ELF-1 (cell line): ENCODE measurements around the gene DUOXA1.

Source experiments
- DNase-seq: peaks from one replicate; pipeline ENCODE4 v3.0.0-alpha.2; 2016; ENCODE audit warnings: low read depth, low spot score

DUOXA1 gene

DNA sequence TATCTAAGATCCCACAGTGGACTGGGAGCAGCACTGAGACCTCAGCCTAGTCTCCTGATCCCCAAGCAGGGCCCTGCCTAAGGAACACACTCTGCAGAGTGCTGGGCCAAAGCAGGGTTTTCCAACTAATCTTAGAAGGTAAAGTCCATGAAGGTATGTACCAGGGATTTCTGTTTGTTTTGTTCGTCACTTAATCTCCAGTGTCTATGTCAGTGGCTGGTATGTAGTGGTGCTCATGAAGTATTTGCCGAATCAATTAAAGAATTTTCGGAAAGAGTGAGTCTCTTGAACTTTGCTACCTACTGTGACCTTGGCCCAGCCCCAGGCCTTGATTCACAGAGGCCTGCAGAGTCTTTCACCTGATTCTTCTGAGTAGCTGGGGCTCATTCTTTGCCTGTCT is 1.8 kb upstream of the DUOXA1 start:
- DNase-seq: no peak

DNA sequence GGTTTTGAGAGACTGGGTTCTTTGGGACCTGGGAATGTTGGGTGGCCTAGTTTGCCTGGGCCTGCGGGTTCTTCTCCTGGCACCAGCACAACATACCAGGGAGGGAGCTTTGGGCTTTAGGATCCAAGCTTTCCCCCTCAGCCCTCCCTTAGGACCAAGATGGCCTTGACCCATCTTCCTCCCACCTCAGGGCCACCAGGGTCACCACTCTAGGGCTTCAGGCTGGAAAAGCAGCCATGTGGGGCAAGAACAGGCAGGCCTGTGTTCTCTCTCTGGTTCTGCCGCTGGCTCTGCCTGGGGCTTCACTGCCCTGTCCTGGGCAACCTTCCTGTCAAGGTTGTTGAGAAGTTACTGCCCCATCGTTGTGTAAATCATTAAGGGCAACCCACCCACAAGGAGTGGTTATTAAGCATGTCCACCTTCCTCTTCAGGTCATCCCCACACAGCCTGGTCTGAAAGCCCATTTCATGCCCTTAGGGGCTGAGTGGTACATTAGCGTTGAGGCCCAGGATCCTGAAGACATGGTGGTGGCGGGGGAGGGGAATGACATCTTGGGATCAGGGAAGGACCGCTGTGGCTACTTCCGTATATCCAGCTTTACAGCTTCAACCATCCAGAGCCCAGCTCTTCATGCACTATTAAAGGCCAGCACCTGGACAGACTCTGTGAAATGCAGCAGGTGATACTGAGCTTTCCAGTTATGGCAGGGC is 767 bp upstream of the DUOXA1 start:
- no peak for DNase-seq

DNA sequence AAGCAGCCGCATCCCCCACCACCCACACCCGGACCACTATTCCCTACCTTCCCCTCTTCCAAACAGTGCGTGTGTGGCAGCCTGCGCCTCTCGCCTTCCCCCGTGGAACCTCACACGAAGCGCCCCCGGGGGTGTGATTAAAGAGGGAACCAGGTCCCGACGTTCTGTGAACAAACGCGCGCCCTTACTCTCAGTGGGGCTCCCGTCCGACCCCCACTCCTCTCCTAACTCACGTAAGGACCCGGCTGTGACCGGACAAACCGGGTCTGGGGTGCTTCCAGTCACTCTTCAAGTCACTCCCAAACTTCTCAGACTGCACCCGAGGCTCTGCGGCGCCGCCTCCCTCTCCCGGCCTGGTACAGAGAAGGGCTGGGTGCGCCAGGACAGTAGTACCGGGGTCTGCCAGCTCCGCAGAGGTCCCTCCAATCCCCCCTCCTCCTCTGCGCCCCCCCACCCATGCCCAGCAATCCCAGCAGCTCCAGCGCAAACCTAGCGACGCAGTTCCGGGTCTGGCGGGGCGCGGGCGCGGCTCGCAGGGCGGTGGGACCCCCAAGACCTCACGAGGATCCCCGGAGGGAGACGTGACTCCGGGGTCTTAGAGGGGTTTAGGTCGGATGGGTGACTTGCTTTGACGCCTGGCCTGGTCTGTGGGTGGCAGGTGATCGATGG is 574 bp downstream of the DUOXA1 start:
- DNase-seq: no peak

DNA sequence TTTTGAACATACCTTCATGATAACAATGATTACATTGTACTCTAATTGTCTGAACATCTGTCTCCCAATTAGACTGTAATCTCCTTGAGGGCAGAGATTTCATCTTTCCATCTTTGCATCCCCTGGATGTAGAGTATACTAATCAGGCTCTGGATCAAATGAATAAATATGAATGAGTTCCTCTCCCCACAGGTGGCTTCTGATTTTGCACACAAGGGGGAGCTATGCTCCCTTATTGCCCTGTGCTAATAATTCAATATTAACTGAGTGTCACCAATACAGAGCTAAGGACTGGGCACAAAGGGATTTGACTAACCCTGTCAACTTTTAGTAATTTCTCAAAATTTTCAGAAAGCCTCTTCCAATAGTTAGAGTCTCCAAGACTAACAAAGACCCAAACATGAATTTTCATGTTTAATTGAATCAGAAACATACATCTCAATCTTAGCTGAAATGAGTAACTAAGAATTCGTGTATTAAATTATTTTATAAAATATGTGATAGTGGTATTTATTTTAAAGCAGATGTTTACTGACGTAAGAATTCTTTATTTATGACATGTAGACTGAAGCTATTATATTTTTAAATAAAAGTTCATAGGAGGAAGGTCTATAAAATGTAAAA is 3.0 kb downstream of the DUOXA1 start:
- no peak for DNase-seq

DNA sequence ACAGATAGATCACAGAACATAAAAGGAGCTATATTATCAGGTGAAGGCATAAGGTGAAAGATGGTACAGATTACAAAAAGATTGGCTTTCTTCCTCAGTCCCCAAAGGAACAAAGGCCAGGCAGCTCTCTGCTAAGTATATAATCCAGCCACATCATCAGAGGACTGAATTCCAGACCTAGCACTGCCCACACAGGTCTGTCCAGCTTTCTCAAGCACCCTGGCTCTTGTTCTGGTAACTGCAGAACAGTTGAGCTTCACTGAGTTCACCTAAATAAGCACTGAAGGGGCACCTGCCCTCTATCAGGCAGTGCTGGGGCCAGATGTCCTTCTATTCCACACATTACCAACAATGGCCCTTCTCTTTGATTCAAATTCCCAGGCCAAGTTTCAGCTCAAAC is 6.3 kb downstream of the DUOXA1 start:
- no peak for DNase-seq

DNA sequence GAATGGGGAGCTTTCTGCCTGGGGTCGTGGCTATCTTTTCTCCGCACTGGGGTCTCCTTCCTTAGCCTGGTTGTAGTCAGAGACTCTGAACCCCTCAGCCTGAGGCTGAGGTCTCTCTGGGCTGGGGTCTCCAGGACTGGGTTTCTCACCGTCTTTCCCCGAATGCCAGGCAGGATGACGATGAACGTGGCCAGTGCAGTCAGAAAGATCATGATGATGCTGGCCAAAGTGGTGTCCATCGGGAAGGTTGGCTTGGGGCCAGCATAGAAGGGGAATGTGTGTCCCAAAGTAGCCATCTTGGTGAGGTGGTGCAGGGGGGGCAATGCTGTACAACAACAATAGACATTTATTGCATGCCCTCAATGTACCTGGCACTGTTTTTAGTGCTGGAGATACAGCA is 7.0 kb downstream of the DUOXA1 start:
- DNase-seq: no peak

DNA sequence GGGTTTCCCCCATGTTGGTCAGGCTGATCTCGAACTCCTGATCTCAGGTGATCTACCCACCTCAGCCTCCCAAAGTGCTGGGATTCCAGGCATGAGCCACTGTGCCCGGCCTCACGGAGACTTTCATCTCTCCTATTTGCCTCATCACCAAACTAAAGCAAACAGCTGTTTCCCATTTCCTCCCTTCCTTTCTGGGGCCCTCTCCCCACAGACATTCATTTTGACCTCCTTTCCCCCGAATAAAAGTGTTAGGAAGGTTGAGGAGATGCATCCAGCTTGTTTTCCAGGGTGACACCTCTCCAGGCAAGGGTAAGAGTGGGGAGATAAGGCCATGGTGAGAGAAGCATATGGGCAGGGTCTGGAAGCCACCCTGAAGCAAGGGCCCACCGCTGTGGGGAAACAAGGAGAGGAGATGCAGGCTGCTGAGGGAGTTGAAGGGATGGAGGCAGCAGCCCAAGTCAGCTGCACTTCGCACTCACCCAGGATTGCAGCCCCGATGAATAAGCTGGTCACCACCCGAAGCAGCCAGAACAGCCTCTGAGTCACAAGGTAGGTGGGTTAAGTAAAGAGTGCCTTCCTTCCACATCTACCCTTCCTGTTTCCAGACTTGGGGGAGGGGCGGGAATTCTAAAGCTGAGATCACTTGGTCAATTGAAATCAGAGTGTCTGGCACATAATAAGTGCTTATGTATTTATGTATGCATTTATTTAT is 7.8 kb downstream of the DUOXA1 start:
- DNase-seq: peak; percentile 11

DNA sequence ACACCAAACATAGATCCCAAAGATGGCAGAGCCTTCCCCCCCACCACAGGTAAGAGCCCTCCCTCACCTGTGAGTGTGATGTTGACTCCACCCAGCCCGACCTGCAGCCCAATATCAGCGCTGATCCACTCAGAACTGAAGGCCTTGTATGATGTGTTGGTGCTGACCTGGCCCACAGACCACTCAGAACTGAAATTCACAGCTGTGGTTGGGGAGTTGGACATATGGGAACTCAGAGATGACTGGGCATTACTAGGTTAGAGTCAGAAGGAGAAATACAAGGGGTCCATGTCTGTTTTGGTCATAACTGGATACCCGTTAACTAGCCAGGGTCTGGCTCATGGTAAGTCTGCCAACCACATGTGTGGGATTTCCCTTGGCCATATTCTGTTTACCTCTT is 8.7 kb downstream of the DUOXA1 start:
- no peak for DNase-seq

DNA sequence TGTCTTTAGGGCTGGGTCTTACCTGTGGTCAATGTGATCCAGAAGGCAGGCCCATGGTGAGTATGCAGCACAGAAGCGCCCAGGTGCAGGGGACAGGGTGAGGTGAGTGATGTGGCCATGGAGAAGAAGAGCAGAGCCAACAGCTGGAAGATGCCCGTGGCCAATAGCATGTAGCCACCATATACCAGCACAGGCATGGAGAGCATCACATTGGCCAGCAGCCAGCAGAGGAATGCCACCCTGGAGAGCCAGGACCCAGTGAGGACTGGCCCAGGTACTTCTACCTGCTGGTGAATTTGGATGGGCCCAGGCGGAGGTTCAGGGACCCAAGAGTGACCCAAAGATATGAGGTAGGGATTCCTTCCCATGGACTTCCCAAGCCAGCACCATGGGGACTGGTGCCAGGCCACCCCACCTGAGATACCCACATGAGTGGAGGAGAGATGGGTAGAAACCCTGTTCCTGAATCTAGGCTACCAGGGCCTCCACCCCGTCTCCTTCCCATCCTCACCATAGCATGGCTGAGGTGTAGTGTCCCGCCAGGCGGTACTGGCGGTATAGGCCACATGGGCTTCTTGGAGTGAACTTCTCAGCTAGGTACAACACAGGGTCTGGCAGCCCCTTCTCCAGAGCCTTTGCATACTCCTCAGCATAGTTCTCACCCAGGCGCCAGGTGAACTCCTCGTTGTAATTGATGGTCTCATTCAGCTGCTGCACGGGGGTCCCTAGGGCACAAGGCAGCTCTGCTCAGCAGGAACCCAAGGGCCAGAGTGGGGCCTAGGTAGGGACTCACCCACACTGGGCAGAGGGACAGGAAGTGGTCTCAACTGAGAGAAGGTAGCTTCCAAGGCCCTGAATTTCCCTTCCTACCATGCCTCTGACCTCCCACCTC is 9.4 kb downstream of the DUOXA1 start:
- DNase-seq: no peak

DNA sequence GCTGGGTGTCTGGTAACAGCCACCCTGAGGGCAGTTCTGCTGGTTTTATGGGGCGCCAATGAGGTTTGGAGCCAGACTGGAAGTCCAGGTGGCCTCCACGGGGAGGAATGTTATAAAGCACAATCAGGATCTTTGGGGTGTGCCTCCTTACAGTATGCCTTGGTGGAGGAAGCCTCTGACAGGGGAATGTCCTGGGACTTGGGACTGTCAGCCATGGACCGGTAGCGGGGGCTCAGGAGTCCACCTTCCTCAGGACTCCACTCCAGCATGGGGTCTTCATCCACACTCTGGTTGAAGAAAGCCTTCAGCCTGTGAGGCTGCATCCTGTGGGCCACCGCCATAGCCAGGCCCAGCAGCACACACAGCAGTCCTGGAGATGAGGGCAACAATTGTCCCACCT is 10.7 kb downstream of the DUOXA1 start:
- no peak for DNase-seq

DNA sequence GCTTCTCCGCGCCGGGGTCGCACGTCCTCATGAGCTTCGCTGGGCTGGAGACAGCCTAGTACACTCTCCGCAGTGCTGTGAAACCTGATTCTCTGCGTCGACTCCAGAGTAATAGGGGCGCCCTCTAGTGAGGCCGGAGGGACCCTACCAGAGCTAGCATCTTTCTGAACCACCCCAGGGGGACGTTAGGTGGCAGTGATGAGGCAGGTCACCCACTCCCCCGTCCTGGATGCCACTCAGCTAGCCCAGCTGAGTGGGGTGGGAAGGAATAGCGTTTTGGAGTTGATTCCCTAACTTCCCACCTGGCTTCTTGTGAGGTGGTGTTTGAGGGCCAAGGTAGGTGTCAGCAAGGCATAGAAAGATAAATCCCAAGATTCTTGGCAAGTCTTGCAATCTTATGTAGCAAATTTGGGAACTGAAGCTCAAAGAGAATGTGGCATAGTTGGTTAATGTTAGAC is 11.5 kb downstream of the DUOXA1 start:
- DNase-seq: peak; percentile 96

DNA sequence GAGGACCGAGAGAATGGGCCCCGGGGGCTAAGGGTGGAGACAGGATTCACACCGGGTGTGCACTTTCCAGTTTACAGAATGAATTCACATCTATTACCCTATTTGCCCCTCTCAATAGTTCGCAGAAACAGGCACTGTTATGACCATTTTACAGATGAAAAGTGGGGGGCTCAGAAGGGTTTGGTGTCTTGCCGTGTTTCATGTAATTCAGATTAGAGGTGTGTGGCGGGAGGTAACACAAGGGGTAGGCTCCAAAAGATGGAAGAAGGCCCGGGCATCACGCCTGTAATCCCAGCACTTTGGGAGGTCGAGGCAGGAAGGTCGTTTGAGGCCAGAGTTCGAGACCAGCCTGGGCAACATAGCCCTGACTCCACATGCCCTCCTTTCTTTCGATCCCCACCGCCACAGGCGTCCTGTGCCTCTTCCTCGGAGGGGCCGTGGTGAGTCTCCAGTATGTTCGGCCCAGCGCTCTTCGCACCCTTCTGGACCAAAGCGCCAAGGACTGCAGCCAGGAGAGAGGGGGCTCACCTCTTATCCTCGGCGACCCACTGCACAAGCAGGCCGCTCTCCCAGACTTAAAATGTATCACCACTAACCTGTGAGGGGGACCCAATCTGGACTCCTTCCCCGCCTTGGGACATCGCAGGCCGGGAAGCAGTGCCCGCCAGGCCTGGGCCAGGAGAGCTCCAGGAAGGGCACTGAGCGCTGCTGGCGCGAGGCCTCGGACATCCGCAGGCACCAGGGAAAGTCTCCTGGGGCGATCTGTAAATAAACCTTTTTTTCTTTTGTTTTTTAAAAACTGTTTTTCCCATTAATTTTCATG is 12.2 kb downstream of the DUOXA1 start:
- DNase-seq: no peak

DNA sequence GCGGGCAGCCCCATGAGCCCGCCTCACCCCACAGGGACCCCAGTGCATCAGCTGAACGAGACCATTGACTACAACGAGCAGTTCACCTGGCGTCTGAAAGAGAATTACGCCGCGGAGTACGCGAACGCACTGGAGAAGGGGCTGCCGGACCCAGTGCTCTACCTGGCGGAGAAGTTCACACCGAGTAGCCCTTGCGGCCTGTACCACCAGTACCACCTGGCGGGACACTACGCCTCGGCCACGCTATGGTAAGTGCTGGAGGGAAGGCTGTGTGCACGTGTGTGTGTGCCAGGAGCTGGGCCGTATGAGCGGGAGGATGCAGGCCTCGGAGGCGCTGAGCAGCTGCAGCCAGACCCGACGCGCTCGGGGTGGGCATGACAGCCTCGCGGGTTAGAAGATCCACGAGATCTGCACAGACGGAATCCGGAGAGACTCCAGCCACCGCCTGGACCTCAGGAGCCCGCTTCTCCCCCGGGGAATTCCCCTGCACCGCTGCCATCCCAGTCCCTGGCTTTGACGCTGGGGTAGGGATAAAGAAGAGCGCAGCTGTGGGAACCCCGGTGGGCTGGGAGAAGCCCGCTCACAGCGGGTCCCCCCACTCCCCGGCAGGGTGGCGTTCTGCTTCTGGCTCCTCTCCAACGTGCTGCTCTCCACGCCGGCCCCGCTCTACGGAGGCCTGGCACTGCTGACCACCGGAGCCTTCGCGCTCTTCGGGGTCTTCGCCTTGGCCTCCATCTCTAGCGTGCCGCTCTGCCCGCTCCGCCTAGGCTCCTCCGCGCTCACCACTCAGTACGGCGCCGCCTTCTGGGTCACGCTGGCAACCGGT is 13.0 kb downstream of the DUOXA1 start:
- no peak for DNase-seq

DNA sequence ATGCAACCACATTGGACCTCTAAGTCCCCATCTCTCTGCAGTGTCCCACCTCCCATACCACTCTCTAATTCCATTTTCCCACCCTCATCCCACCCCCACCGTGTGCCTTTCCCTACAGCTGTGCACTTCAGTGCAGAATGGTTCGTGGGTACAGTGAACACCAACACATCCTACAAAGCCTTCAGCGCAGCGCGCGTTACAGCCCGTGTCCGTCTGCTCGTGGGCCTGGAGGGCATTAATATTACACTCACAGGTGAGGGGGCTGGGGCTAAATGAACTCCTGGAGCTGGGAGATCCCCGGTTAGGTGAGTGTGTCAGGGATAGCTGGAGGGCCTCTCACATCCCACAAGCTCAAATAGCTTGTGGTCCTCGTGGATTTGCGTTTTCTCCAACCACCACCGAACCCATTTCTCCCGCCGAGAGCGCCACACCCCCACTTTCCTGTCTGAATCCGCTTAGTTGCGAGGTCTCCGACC is 13.6 kb downstream of the DUOXA1 start:
- no peak for DNase-seq

DNA sequence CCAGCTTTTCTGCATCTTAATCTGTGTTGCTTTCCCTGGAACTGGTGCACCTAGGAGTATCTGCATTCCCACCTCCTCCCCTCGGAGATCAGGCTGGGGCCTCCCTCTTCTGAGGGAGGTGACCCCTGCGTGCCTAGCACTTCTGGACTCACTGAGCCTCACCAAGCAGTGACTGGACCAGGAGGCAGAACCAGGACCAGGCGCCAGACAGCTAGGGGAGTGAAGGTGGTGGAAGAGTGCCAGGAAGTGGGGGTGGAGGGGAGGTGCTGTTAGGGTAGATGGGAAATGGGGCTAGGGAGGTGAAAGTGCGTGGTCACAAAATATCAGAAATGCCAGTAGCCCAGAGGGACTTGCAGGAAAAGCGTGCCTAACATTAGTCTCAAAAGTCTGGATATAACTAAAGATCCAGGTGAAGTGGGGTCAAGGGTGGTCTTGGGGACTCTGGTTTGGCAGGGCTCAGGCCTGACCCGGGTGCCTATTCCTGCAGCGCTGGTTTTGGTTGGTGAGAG is 14.3 kb downstream of the DUOXA1 start:
- DNase-seq: no peak

DNA sequence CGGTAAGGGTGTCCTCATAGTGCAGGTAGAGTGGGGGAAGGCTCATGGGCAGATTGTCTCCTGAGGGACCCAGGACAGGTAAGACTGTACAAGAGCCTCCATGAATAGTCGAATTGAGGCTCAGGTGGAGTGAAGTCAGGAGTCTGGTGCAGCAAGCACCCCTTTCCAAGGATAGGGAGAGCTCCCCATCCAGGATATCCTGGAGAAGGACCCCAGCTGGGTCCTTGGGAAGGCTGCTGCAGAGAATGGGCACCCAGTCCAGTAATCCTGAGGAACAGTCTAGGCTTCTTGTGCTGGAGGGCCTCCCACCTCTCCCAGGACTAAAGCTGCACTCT is 15.0 kb downstream of the DUOXA1 start:
- no peak for DNase-seq

DNA sequence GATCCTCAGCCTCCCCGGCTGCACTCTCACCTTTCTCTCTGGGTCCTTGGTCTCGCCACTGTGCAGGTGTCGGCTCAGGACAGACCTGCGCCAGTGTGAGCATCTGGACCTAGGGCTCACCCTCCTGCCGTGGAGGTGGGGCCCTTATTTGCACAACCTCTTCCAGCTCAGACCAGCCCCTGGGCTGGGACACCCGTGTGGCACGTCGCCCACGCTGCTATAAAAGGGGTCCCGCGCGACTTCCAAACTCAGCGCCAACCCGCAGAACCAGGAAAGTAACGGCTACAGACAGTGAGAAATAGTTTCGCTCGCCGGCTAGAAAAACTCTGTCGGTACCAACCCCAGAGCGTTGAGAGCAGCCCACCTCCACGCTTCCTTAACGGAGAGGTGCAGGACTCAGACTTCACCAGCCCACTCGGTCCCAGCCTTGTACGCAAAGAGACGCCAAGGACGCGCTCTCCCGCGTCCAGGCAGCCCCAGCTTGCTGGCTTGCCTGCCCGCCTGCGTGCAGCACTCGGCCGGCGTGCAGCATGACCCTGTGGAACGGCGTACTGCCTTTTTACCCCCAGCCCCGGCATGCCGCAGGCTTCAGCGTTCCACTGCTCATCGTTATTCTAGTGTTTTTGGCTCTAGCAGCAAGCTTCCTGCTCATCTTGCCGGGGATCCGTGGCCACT is 15.5 kb downstream of the DUOXA1 start, which contains the start of the genes DUOX2 and DUOXA2:
TSS of gene DUOX2 (minus strand) at position 97 of the 675 bp plus-strand sequence. CDS start 761 bp downstream, outside the sequence.
TSS of gene DUOXA2 (plus strand) at position 251 of the 675 bp plus-strand sequence. CDS start at position 531, 280 bp downstream.
- DNase-seq: peak; percentile 24

DNA sequence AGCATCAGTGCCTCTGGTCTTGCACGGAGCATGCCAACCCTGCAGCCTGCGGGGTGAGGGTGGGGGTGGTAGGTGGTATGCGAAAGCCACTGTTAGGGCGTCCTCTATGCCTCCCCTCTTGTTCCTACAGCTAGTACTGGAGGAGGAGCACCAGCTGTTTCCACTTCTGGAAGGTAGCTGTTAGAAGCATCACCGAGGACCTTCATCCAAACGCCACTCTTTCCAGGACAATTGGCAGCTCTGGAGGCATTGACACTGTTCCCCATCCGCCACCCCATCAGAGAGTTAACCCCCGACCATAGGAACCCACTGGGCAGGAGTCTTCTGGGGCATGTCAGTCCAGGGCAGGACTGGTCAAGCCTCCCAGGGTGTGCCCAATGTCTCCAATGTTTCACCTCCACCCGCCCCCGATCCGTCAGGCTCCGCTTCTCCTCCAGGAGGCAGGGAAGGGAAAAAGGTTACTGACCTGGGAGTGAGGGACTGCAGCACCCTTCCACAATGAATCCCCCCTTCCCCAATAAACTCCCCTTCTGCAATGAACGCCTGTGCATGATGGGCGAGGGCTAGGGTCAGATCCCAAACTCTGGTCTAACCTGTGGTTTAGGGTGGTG is 16.2 kb downstream of the DUOXA1 start:
- DNase-seq: no peak
